ENCODE measurements around the gene ZFP57.

The ZFP57 gene

GRCh38 chr6:29709188-29709587 is 28.2 kb upstream of the ZFP57 start:
- no peak for ATAC-seq
- TF ChIP-seq GLIS3 (CRISPR knock-in tag; IDR thresholded peaks at IDR 0.05): no peak
- TF ChIP-seq ZFP30 (CRISPR knock-in tag; IDR thresholded peaks at IDR 0.05): no peak
- no peak for TF ChIP-seq CSDC2 (CRISPR knock-in tag; IDR thresholded peaks at IDR 0.05)
- TF ChIP-seq, protein P1, sequence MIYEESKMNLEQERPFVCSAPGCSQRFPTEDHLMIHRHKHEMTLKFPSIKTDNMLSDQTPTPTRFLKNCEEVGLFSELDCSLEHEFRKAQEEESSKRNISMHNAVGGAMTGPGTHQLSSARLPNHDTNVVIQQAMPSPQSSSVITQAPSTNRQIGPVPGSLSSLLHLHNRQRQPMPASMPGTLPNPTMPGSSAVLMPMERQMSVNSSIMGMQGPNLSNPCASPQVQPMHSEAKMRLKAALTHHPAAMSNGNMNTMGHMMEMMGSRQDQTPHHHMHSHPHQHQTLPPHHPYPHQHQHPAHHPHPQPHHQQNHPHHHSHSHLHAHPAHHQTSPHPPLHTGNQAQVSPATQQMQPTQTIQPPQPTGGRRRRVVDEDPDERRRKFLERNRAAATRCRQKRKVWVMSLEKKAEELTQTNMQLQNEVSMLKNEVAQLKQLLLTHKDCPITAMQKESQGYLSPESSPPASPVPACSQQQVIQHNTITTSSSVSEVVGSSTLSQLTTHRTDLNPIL (CRISPR knock-in tag; IDR thresholded peaks at IDR 0.05; ENCODE audit: low read depth): no peak
- TF ChIP-seq ZNF565 (CRISPR knock-in tag; conservative IDR thresholded peaks at IDR 0.05; ENCODE audit: low read depth): no peak
- no peak for TF ChIP-seq TSHZ2 (CRISPR knock-in tag; IDR thresholded peaks at IDR 0.05)

GRCh38 chr6:29708432-29709179 is 27.7 kb upstream of the ZFP57 start:
- ATAC-seq: no peak
- no peak for TF ChIP-seq ESRRG (CRISPR knock-in tag; IDR thresholded peaks at IDR 0.05)
- no peak for TF ChIP-seq ZNF70 (CRISPR knock-in tag; IDR thresholded peaks at IDR 0.05)
- no peak for TF ChIP-seq ARNTL (CRISPR knock-in tag; IDR thresholded peaks at IDR 0.05; ENCODE audit: borderline replicate concordance, low read depth)
- TF ChIP-seq, protein P2, sequence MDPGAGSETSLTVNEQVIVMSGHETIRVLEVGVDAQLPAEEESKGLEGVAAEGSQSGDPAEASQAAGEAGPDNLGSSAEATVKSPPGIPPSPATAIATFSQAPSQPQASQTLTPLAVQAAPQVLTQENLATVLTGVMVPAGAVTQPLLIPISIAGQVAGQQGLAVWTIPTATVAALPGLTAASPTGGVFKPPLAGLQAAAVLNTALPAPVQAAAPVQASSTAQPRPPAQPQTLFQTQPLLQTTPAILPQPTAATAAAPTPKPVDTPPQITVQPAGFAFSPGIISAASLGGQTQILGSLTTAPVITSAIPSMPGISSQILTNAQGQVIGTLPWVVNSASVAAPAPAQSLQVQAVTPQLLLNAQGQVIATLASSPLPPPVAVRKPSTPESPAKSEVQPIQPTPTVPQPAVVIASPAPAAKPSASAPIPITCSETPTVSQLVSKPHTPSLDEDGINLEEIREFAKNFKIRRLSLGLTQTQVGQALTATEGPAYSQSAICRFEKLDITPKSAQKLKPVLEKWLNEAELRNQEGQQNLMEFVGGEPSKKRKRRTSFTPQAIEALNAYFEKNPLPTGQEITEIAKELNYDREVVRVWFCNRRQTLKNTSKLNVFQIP (CRISPR knock-in tag; IDR thresholded peaks at IDR 0.05; ENCODE audit: borderline replicate concordance, low read depth): no peak
- no peak for TF ChIP-seq RARB (CRISPR knock-in tag; IDR thresholded peaks at IDR 0.05)
- no peak for TF ChIP-seq CSRNP3 (CRISPR knock-in tag; IDR thresholded peaks at IDR 0.05)
- no peak for TF ChIP-seq ZFP30 (CRISPR knock-in tag; IDR thresholded peaks at IDR 0.05)
- no peak for TF ChIP-seq ZNF8 (CRISPR knock-in tag; IDR thresholded peaks at IDR 0.05)
- TF ChIP-seq BACH2 (CRISPR knock-in tag; IDR thresholded peaks at IDR 0.05; ENCODE audit: borderline replicate concordance): no peak

DNA sequence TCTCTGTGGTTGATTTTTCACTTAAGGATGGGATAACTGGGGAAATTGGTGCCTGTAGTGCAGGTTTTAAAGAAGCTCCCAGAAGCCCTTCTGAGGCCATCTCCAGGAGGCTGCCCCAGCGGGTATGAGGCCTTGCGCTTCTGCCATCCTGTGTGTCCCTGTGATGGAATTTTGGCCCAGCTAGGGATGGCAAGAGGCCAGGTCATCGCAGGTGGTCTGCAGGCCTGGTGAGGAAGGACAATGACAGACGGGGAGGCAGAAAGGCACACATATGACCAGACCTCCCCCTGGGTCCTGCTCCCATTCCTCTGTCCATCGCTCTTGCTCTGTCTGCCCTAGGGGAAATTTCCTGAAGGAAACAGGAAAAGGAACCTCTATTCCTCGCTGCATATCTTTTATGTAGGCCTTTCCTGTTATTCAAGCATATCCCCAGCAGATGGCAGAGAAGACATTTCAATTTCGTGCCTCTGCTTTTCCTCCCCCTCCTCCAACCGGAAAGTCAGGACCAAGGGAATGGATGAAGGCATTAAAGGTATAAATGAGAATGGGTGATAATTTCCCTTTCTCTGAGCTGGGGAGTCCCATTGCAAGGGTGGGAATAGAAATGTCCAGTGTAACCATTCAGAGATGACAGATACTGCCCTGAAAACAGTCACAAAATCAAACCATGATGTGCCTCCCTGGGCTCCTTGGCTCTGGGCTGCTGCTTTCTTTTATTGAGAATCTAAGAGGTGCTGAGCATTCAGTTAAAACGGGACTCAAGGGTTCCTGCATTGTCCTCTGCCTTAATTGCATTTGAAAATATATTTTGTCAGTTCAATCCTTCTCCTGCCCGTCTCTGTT is 24.7 kb upstream of the ZFP57 start:
- ATAC-seq: peak; percentile 77
- TF ChIP-seq ZNF565 (CRISPR knock-in tag; conservative IDR thresholded peaks at IDR 0.05; ENCODE audit: low read depth) (no peak), GLIS3 (CRISPR knock-in tag; IDR thresholded peaks at IDR 0.05) (no peak), RARB (CRISPR knock-in tag; IDR thresholded peaks at IDR 0.05) (no peak), CSDC2 (CRISPR knock-in tag; IDR thresholded peaks at IDR 0.05) (no peak), ZFP3 (CRISPR knock-in tag; IDR thresholded peaks at IDR 0.05) (no peak), SNAI2 (CRISPR knock-in tag; IDR thresholded peaks at IDR 0.05) (no peak), ARNTL (CRISPR knock-in tag; IDR thresholded peaks at IDR 0.05; ENCODE audit: borderline replicate concordance, low read depth) (no peak), ISL1 (CRISPR knock-in tag; IDR thresholded peaks at IDR 0.05) (no peak), TCF4 (CRISPR knock-in tag; IDR thresholded peaks at IDR 0.05; ENCODE audit: borderline replicate concordance) (no peak), TOX (CRISPR knock-in tag; IDR thresholded peaks at IDR 0.05; ENCODE audit: borderline replicate concordance) (no peak), ZFP30 (CRISPR knock-in tag; IDR thresholded peaks at IDR 0.05) (no peak)
- TF ChIP-seq, protein P3, sequence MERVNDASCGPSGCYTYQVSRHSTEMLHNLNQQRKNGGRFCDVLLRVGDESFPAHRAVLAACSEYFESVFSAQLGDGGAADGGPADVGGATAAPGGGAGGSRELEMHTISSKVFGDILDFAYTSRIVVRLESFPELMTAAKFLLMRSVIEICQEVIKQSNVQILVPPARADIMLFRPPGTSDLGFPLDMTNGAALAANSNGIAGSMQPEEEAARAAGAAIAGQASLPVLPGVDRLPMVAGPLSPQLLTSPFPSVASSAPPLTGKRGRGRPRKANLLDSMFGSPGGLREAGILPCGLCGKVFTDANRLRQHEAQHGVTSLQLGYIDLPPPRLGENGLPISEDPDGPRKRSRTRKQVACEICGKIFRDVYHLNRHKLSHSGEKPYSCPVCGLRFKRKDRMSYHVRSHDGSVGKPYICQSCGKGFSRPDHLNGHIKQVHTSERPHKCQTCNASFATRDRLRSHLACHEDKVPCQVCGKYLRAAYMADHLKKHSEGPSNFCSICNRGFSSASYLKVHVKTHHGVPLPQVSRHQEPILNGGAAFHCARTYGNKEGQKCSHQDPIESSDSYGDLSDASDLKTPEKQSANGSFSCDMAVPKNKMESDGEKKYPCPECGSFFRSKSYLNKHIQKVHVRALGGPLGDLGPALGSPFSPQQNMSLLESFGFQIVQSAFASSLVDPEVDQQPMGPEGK (CRISPR knock-in tag; IDR thresholded peaks at IDR 0.05; ENCODE audit: borderline replicate concordance): no peak

Measured in SK-N-SH treated with all-trans-retinoic acid at 6 μM for 48 hours (cell line).